Measurements from ENCODE around the gene EYA2. TPM values are rescaled to one million over a fixed set of nuclear protein-coding genes. Genes with fewer than 3 reads are reported as not detected.
"Not testable (repeated sequence)": the region's sequence is repeated elsewhere in the genome, so short reads cannot be mapped to it uniquely, and the experiment has no call there.

Gene EYA2
- total RNA-seq, 1 experiment from 2014 or later: 0.25 TPM

DNA sequence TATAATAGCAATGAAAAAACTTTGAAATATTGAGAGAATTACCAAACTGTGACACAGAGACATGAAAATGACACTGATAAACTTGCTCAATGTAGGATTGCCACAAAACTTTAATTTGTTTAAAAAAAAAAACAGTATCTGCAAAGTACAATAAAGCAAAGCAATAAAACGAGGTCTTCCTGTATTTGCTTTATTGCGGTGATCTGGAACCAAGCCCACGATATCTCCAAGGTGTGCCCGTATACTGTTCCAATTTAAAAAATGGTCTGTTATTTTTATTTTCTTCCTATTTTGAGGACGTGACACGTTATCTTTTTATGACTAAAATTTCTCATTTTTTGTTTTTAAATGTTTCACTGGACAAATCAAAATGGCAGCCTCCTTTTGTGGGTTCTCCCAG is 25.5 kb downstream of the EYA2 start:
- Histone ChIP-seq H3K27me3 (replicated peaks; ENCODE audit: control insufficient read depth, insufficient read depth, low read length) (no peaks in the 10 kb centered on the region), H3K4me3 (ENCODE audit: low read depth, low read length) (no peak overlapping the region), H3K36me3 (ENCODE audit: control insufficient read depth, insufficient read depth, low read length) (no peaks in the 10 kb centered on the region), H3K9me3 (no peaks in the 10 kb centered on the region), H3K4me1 (no peaks in the 10 kb centered on the region)
- no peaks in the 10 kb centered on the region for H3K9me3 Mint-ChIP-seq (ENCODE audit: unreplicated experiment)
- peaks cover 19% of the 10 kb centered on the region for H3K27me3 Mint-ChIP-seq (ENCODE audit: insufficient read depth, unreplicated experiment)
- ChIA-PET CTCF (no interaction called here), POLR2A (no interaction called here)
- no peaks in the 10 kb centered on the region for H3K4me1 Mint-ChIP-seq (ENCODE audit: low read depth, unreplicated experiment)
- no peaks in the 10 kb centered on the region for H3K36me3 Mint-ChIP-seq (ENCODE audit: insufficient read depth, unreplicated experiment)
- no peak overlapping the region for H3K4me3 Mint-ChIP-seq (ENCODE audit: unreplicated experiment)
- intact Hi-C loops (cut with micrococcal nuclease; ENCODE audit: unreplicated experiment): no loop called here
- no peak overlapping the region for H3K27ac Mint-ChIP-seq (ENCODE audit: unreplicated experiment)
- TF ChIP-seq, protein P1, sequence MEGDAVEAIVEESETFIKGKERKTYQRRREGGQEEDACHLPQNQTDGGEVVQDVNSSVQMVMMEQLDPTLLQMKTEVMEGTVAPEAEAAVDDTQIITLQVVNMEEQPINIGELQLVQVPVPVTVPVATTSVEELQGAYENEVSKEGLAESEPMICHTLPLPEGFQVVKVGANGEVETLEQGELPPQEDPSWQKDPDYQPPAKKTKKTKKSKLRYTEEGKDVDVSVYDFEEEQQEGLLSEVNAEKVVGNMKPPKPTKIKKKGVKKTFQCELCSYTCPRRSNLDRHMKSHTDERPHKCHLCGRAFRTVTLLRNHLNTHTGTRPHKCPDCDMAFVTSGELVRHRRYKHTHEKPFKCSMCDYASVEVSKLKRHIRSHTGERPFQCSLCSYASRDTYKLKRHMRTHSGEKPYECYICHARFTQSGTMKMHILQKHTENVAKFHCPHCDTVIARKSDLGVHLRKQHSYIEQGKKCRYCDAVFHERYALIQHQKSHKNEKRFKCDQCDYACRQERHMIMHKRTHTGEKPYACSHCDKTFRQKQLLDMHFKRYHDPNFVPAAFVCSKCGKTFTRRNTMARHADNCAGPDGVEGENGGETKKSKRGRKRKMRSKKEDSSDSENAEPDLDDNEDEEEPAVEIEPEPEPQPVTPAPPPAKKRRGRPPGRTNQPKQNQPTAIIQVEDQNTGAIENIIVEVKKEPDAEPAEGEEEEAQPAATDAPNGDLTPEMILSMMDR (IDR thresholded peaks at IDR 0.05; ENCODE audit: insufficient read depth in 1 of 2, low read depth in 1 of 2, low read length in 1 of 2, severe bottlenecking in 1 of 2, unreplicated experiment in 1 of 2): no peak
- BruUV-seq (replicated peaks): no TSS peak
- DNase-seq: no peak

DNA sequence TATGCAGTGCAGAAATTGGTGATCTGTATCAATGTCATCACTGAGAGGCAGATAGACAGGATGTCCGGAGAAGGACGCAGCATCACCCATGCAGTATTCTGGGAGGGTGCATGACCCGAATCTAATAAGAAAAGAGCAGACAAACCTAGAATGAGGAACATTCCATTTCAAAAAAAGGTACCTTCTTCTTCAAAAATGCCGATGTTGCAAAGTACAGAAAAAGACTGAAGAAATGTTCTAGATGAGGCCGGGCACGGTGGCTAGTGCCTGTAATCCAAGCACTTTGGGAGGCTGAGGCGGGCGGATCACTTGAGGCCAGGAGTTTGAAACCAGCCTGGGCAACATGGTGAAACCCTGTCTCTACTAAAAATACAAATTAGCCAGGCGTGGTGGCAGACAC is 28.2 kb downstream of the EYA2 start:
- H3K9me3 ChIP-seq; H3K27ac Mint-ChIP-seq (ENCODE audit: unreplicated experiment); CTCF ChIA-PET; POLR2A ChIA-PET; H3K4me1 ChIP-seq; DNase-seq; H3K36me3 ChIP-seq (ENCODE audit: control insufficient read depth, insufficient read depth, low read length); BruUV-seq (replicated peaks); H3K36me3 Mint-ChIP-seq (ENCODE audit: insufficient read depth, unreplicated experiment); H3K4me3 Mint-ChIP-seq (ENCODE audit: unreplicated experiment); H3K4me1 Mint-ChIP-seq (ENCODE audit: low read depth, unreplicated experiment); H3K9me3 Mint-ChIP-seq (ENCODE audit: unreplicated experiment); intact Hi-C loops (cut with micrococcal nuclease; ENCODE audit: unreplicated experiment); H3K4me3 ChIP-seq (ENCODE audit: low read depth, low read length); H3K27me3 ChIP-seq (replicated peaks; ENCODE audit: control insufficient read depth, insufficient read depth, low read length): not testable (repeated sequence)
- H3K27me3 Mint-ChIP-seq (ENCODE audit: insufficient read depth, unreplicated experiment): peaks cover 22% of the 10 kb centered on the region

DNA sequence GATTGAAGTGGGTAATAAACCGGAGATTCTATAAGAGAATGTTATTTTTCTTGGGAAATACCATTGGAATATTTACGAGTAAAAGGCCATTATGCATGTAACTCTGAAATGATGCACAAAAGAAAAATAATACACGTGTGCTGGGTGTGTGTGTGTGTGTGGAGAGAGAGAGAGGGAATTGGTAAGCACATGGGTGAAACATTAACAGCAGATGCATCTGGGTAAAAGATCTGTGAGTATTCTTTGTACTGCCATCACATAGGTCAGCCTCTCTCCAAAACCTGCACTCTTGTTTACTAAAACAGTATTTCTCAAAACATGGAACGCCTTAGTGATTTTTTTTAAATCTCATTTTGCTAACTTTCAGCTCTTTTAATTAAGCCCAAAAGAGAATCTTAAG is 28.9 kb downstream of the EYA2 start:
- Histone ChIP-seq H3K4me1 (no peaks in the 10 kb centered on the region), H3K27me3 (replicated peaks; ENCODE audit: control insufficient read depth, insufficient read depth, low read length) (peaks cover 4% of the 10 kb centered on the region; the same call in 1 of the 2 replicates), H3K9me3 (no peaks in the 10 kb centered on the region), H3K4me3 (ENCODE audit: low read depth, low read length) (no peak overlapping the region), H3K36me3 (ENCODE audit: control insufficient read depth, insufficient read depth, low read length) (no peaks in the 10 kb centered on the region)
- ChIA-PET POLR2A (no interaction called here), CTCF (no interaction called here)
- intact Hi-C loops (cut with micrococcal nuclease; ENCODE audit: unreplicated experiment): no loop called here
- Mint-ChIP-seq H3K4me3 (ENCODE audit: unreplicated experiment) (no peak overlapping the region), H3K27me3 (ENCODE audit: insufficient read depth, unreplicated experiment) (peaks cover 24% of the 10 kb centered on the region), H3K36me3 (ENCODE audit: insufficient read depth, unreplicated experiment) (no peaks in the 10 kb centered on the region), H3K9me3 (ENCODE audit: unreplicated experiment) (no peaks in the 10 kb centered on the region), H3K27ac (ENCODE audit: unreplicated experiment) (no peak overlapping the region), H3K4me1 (ENCODE audit: low read depth, unreplicated experiment) (no peaks in the 10 kb centered on the region)
- DNase-seq: no peak
- TF ChIP-seq, protein P1 (IDR thresholded peaks at IDR 0.05; ENCODE audit: insufficient read depth in 1 of 2, low read depth in 1 of 2, low read length in 1 of 2, severe bottlenecking in 1 of 2, unreplicated experiment in 1 of 2): no peak
- no TSS peak for BruUV-seq (replicated peaks)

DNA sequence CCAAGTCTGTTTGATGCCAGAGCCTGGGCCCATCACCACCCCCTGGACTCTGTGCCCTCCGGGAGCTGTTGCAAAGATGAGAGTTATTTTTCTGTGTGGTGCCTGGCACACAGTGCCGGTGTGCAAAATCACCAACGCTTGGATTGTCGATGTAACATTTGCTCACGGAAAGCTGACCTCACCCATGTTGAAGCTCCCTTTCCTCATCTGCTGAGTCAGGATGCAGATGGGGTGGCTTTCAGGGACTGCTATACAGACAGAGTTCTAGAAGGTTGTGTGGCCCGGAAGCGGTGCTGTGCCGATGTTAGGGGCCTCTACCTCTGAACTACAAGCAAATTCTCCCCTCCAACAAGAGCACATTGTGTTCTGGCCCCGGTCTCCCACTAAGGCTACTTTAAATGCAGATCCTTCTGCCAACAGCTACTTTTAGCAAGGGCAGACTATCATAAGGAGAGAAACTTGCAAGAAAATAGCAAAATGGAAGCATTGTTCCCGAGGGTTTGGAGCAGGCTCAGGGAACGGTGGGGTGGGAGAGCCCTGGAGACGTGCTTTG is 34.0 kb downstream of the EYA2 start:
- Histone ChIP-seq H3K36me3 (ENCODE audit: control insufficient read depth, insufficient read depth, low read length) (no peaks in the 10 kb centered on the region), H3K9me3 (no peaks in the 10 kb centered on the region), H3K4me1 (no peaks in the 10 kb centered on the region), H3K4me3 (ENCODE audit: low read depth, low read length) (no peak overlapping the region), H3K27me3 (replicated peaks; ENCODE audit: control insufficient read depth, insufficient read depth, low read length) (peaks cover 4% of the 10 kb centered on the region; the same call in 1 of the 2 replicates)
- Mint-ChIP-seq H3K9me3 (ENCODE audit: unreplicated experiment) (no peaks in the 10 kb centered on the region), H3K27me3 (ENCODE audit: insufficient read depth, unreplicated experiment) (peaks cover 31% of the 10 kb centered on the region), H3K4me1 (ENCODE audit: low read depth, unreplicated experiment) (no peaks in the 10 kb centered on the region), H3K4me3 (ENCODE audit: unreplicated experiment) (no peak overlapping the region), H3K36me3 (ENCODE audit: insufficient read depth, unreplicated experiment) (no peaks in the 10 kb centered on the region), H3K27ac (ENCODE audit: unreplicated experiment) (no peak overlapping the region)
- BruUV-seq (replicated peaks): no TSS peak
- TF ChIP-seq, protein P1 (IDR thresholded peaks at IDR 0.05; ENCODE audit: insufficient read depth in 1 of 2, low read depth in 1 of 2, low read length in 1 of 2, severe bottlenecking in 1 of 2, unreplicated experiment in 1 of 2): no peak
- no peak for DNase-seq
- ChIA-PET CTCF (interaction anchor here (0.6 kb wide), 1 partner anchor 171 kb away, joined by 3 read pairs; no protein-coding TSS in a partner anchor), POLR2A (no interaction called here)
- intact Hi-C loops (cut with micrococcal nuclease; ENCODE audit: unreplicated experiment): no loop called here

Measured in Caco-2 (cell line).